ENCODE data around the gene TC2N. TPM values are rescaled to one million over a fixed set of nuclear protein-coding genes. Genes with fewer than 3 reads are reported as not detected.

The TC2N gene
- total and polyA plus RNA-seq, 2 of the 4 experiments (the other 2 are of a cell fraction), result 0.03 to 0.18 TPM

DNA sequence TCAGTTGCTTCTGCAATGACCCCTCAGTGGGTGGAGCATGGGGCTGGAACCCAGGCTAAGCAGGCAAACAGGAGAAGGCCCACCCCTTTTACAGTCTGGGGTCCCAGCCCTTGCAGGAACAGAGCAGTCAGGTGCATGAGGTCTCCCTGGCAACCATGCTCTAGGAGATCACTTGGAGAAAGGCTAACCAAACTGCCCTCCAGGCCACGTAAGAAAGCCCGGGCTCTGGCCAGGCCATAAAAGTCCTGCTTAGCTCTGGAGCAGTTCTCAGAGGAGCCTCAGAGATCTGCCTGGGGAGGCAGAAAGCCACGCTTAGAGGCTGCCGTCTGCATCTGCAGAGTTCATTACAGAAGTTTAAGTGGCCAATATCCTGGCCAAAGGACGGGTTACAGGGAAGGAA, 15.0 kb upstream of the TC2N start:
- 96% methylated on average over 4 of the region's 5 CpGs; no CpG with 5 or more reads in 1 of the 2 experiments for WGBS, 2 experiments (ENCODE audit: extremely low coverage in 2 of 2, insufficient read length in 1 of 2)
- no peaks in the 10 kb centered on the region for H3K27me3 ChIP-seq (ENCODE audit: control insufficient read depth, insufficient read depth, low read length)

More for the DNA sequence above, 15.0 kb upstream of the TC2N start:
- H3K23ac ChIP-seq (ENCODE audit: low read depth, low read length), result no peak overlapping the region
- no peak overlapping the region for H2AK5ac ChIP-seq (ENCODE audit: low read depth, low read length)
- no TSS peak for BruUV-seq (replicated peaks)
- TF ChIP-seq RAD21 (IDR thresholded peaks at IDR 0.05; ENCODE audit: low read length) (no peak), MAZ (IDR thresholded peaks at IDR 0.05; ENCODE audit: borderline replicate concordance, low read depth, low read length) (no peak), SMC3 (IDR thresholded peaks at IDR 0.05; ENCODE audit: low read depth, low read length) (no peak)
- TF ChIP-seq, protein P1, sequence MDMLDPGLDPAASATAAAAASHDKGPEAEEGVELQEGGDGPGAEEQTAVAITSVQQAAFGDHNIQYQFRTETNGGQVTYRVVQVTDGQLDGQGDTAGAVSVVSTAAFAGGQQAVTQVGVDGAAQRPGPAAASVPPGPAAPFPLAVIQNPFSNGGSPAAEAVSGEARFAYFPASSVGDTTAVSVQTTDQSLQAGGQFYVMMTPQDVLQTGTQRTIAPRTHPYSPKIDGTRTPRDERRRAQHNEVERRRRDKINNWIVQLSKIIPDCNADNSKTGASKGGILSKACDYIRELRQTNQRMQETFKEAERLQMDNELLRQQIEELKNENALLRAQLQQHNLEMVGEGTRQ (IDR thresholded peaks at IDR 0.05; ENCODE audit: low read depth, low read length), result no peak
- no peak overlapping the region for H3K4me3 ChIP-seq (ENCODE audit: insufficient read depth, low read depth, low read length)
- no peak overlapping the region for H2BK20ac ChIP-seq (ENCODE audit: low read depth, low read length)
- no peak overlapping the region for H4K5ac ChIP-seq (ENCODE audit: low read depth, low read length)
- no peak overlapping the region for H4K91ac ChIP-seq (ENCODE audit: insufficient read depth, low read depth, low read length)
- H2AFZ ChIP-seq (replicated peaks; ENCODE audit: low read length, poor library complexity), result no peak overlapping the region
- ATAC-seq (ENCODE audit: low read depth) (no peak), DNase-seq (no peak)
- H3K4me2 ChIP-seq (ENCODE audit: low read depth, low read length), result no peak overlapping the region
- dilution Hi-C loops (cut with HindIII; ENCODE audit: low sequenced_read_pairs, unreplicated experiment) (no loop called here), intact Hi-C loops (cut with micrococcal nuclease) (no loop called here), in situ Hi-C loops (cut with MboI; ENCODE audit: low sequenced_read_pairs) (no loop called here)
- no peak overlapping the region for H2BK5ac ChIP-seq (ENCODE audit: low read depth, low read length, poor library complexity, severe bottlenecking)
- H3K9me3 ChIP-seq (ENCODE audit: control insufficient read depth, insufficient read depth, low read length), result no peaks in the 10 kb centered on the region
- H4K8ac ChIP-seq (ENCODE audit: low read depth in 2 of 2, low read length in 2 of 2), result no peak overlapping the region
- no peak overlapping the region for H2AK9ac ChIP-seq (replicated peaks; ENCODE audit: low read depth, low read length, poor library complexity)
- H3K36me3 ChIP-seq (ENCODE audit: control insufficient read depth, insufficient read depth, low read length), result peaks cover 62% of the 10 kb centered on the region
- peaks cover 14% of the 10 kb centered on the region; the same call in 1 of the 2 replicates for H3K9me1 ChIP-seq (ENCODE audit: insufficient read depth, low read length)
- no peaks in the 10 kb centered on the region for H3K4me1 ChIP-seq (ENCODE audit: control insufficient read depth, insufficient read depth, low read length)
- H2BK120ac ChIP-seq (ENCODE audit: low read depth, low read length), result no peak overlapping the region
- no peaks in the 10 kb centered on the region for H4K20me1 ChIP-seq (ENCODE audit: insufficient read depth, low read length)
- H3K27ac ChIP-seq (ENCODE audit: insufficient read depth, low read length), result no peak overlapping the region
- no peak overlapping the region for H3K14ac ChIP-seq (replicated peaks; ENCODE audit: low read depth, low read length)
- ChIA-PET POLR2A (ENCODE audit: unreplicated experiment) (no interaction called here), CTCF (no interaction called here)
- H3K18ac ChIP-seq (ENCODE audit: low read depth, low read length), result no peak overlapping the region
- no peak overlapping the region for H3K56ac ChIP-seq (ENCODE audit: extremely low read depth, insufficient read depth, low read length)
- no peak overlapping the region for H3K4ac ChIP-seq (ENCODE audit: low read depth, low read length)
- H2BK15ac ChIP-seq (ENCODE audit: low read depth, low read length), result no peak overlapping the region
- H3K79me1 ChIP-seq (ENCODE audit: low read depth in 1 of 2, low read length in 2 of 2), result no peaks in the 10 kb centered on the region
- H3K9ac ChIP-seq (ENCODE audit: low read depth, low read length), result no peak overlapping the region
